SJCRH30 (cell line): ENCODE data around the gene ERP27. TPM values are rescaled to one million over a fixed set of nuclear protein-coding genes. Genes with fewer than 3 reads are reported as not detected.

Experiments used
- DNase-seq, 2 experiments: peaks; one replicate each; pipeline ENCODE4 v3.0.0-alpha.2; 2015 to 2020
- H3K27ac ChIP-seq: fragments of 250-450 bp; sonication (Bioruptor Pico); 2 replicates; pipeline ENCODE4 v1.5.1; 2020; ENCODE audit warnings: mild to moderate bottlenecking, moderate library complexity
- H3K27me3 ChIP-seq: fragments of 250-450 bp; sonication (Bioruptor Pico); 2 replicates; pipeline ENCODE4 v1.5.1; 2020; ENCODE audit warnings: mild to moderate bottlenecking, moderate library complexity
- H3K36me3 ChIP-seq: fragments of 250-450 bp; sonication (Bioruptor Pico); 2 replicates; pipeline ENCODE4 v1.5.1; 2020; ENCODE audit warnings: mild to moderate bottlenecking, moderate library complexity
- H3K4me1 ChIP-seq: fragments of 250-450 bp; sonication (Bioruptor Pico); 2 replicates; pipeline ENCODE4 v1.5.1; 2020; ENCODE audit warnings: mild to moderate bottlenecking, moderate library complexity
- H3K4me3 ChIP-seq: fragments of 250-450 bp; sonication (Bioruptor Pico); 2 replicates; pipeline ENCODE4 v1.5.1; 2020; ENCODE audit warnings: mild to moderate bottlenecking, moderate library complexity
- H3K9me3 ChIP-seq: fragments of 250-450 bp; sonication (Bioruptor Pico); replicated peaks from 2 replicates; pipeline ENCODE4 v1.5.1; 2020; ENCODE audit warnings: mild to moderate bottlenecking, moderate library complexity
- total RNA-seq: library from RNA; depleted of rRNA; stranded (reverse); fragments of >200 nt; shearing (Covaris generic); gene quantifications from 2 replicates; pipeline ENCODE4 v1.2.3, GENCODE V29; 2014; rRNA removed

ERP27 gene
- not detected in 2 replicates for total RNA-seq

- no peaks in the 10 kb centered on the region for H3K36me3 ChIP-seq
- H3K27me3 ChIP-seq, result no peaks in the 10 kb centered on the region
- no peak within 1 kb of the TSS for H3K27ac ChIP-seq
- H3K9me3 ChIP-seq, result no peaks in the 10 kb centered on the region
- no peak within 1 kb of the TSS for H3K4me3 ChIP-seq
- H3K4me1 ChIP-seq, result no peaks in the 10 kb centered on the region
- no peak for DNase-seq
These were observed at the start of gene ERP27 for GRCh38 chr12:14938301-14938700. TSS of gene ERP27 (minus strand) at chr12:14938537. CDS start at chr12:14938508, 29 bp downstream.

GRCh38 chr12:14988035-14988434, 49.7 kb upstream of the ERP27 start:
- H3K4me1 ChIP-seq, result peaks cover 4% of the 10 kb centered on the region; the same call in 1 of the 2 replicates
- no peaks in the 10 kb centered on the region for H3K36me3 ChIP-seq
- no peaks in the 10 kb centered on the region for H3K27me3 ChIP-seq
- DNase-seq, result no peak
- H3K4me3 ChIP-seq, result no peak overlapping the region
- H3K27ac ChIP-seq, result no peak overlapping the region
- H3K9me3 ChIP-seq, result 0 out of 2 replicates have a peak, but pooled peaks cover 5% of the 10 kb centered on the region

GRCh38 chr12:14986449-14986848, 48.1 kb upstream of the ERP27 start:
- Histone ChIP-seq H3K4me1 (no peaks in the 10 kb centered on the region), H3K36me3 (no peaks in the 10 kb centered on the region), H3K9me3 (0 out of 2 replicates have a peak, but pooled peaks cover 5% of the 10 kb centered on the region), H3K27me3 (no peaks in the 10 kb centered on the region), H3K4me3 (no peak overlapping the region), H3K27ac (no peak overlapping the region)
- no peak for DNase-seq

- Histone ChIP-seq H3K4me1 (no peaks in the 10 kb centered on the region), H3K9me3 (no peaks in the 10 kb centered on the region), H3K27me3 (no peaks in the 10 kb centered on the region), H3K4me3 (no peak overlapping the region), H3K36me3 (no peaks in the 10 kb centered on the region), H3K27ac (no peak overlapping the region)
- no peak for DNase-seq
These were observed 46.5 kb upstream of the ERP27 start for GRCh38 chr12:14984766-14985285.

GRCh38 chr12:14984036-14984435, 45.7 kb upstream of the ERP27 start:
- H3K27me3 ChIP-seq, result no peaks in the 10 kb centered on the region
- no peaks in the 10 kb centered on the region for H3K9me3 ChIP-seq
- H3K4me1 ChIP-seq, result no peaks in the 10 kb centered on the region
- H3K27ac ChIP-seq, result no peak overlapping the region
- no peak overlapping the region for H3K4me3 ChIP-seq
- no peak for DNase-seq
- H3K36me3 ChIP-seq, result no peaks in the 10 kb centered on the region

- no peak overlapping the region for H3K4me3 ChIP-seq
- no peaks in the 10 kb centered on the region for H3K4me1 ChIP-seq
- H3K27me3 ChIP-seq, result no peaks in the 10 kb centered on the region
- no peak overlapping the region for H3K27ac ChIP-seq
- no peaks in the 10 kb centered on the region for H3K36me3 ChIP-seq
- no peaks in the 10 kb centered on the region for H3K9me3 ChIP-seq
- no peak for DNase-seq
These were observed 44.7 kb upstream of the ERP27 start for GRCh38 chr12:14982991-14983390.

GRCh38 chr12:14982562-14982961, 44.2 kb upstream of the ERP27 start:
- Histone ChIP-seq H3K27me3 (no peaks in the 10 kb centered on the region), H3K4me3 (no peak overlapping the region), H3K36me3 (no peaks in the 10 kb centered on the region), H3K4me1 (no peaks in the 10 kb centered on the region), H3K27ac (no peak overlapping the region), H3K9me3 (no peaks in the 10 kb centered on the region)
- DNase-seq, result no peak

- H3K27ac ChIP-seq, result no peak overlapping the region
- H3K4me1 ChIP-seq, result no peaks in the 10 kb centered on the region
- H3K9me3 ChIP-seq, result no peaks in the 10 kb centered on the region
- no peak for DNase-seq
- no peaks in the 10 kb centered on the region for H3K36me3 ChIP-seq
- no peak overlapping the region for H3K4me3 ChIP-seq
- no peaks in the 10 kb centered on the region for H3K27me3 ChIP-seq
These were observed 42.7 kb upstream of the ERP27 start for GRCh38 chr12:14981049-14981448.

- H3K27me3 ChIP-seq, result no peaks in the 10 kb centered on the region
- H3K4me1 ChIP-seq, result no peaks in the 10 kb centered on the region
- DNase-seq, result no peak
- H3K4me3 ChIP-seq, result no peak overlapping the region
- H3K27ac ChIP-seq, result no peak overlapping the region
- no peaks in the 10 kb centered on the region for H3K36me3 ChIP-seq
- no peaks in the 10 kb centered on the region for H3K9me3 ChIP-seq
These were observed 41.1 kb upstream of the ERP27 start for GRCh38 chr12:14979468-14979867.

GRCh38 chr12:14976658-14977057, 38.3 kb upstream of the ERP27 start:
- Histone ChIP-seq H3K27ac (no peak overlapping the region), H3K27me3 (no peaks in the 10 kb centered on the region), H3K4me3 (no peak overlapping the region), H3K4me1 (no peaks in the 10 kb centered on the region), H3K9me3 (no peaks in the 10 kb centered on the region), H3K36me3 (no peaks in the 10 kb centered on the region)
- DNase-seq, result no peak

GRCh38 chr12:14975457-14975856, 37.1 kb upstream of the ERP27 start:
- DNase-seq, result no peak
- no peak overlapping the region for H3K27ac ChIP-seq
- H3K27me3 ChIP-seq, result no peaks in the 10 kb centered on the region
- no peaks in the 10 kb centered on the region for H3K9me3 ChIP-seq
- no peaks in the 10 kb centered on the region for H3K36me3 ChIP-seq
- no peaks in the 10 kb centered on the region for H3K4me1 ChIP-seq
- no peak overlapping the region for H3K4me3 ChIP-seq

GRCh38 chr12:14974633-14975032, 36.3 kb upstream of the ERP27 start:
- Histone ChIP-seq H3K27me3 (no peaks in the 10 kb centered on the region), H3K9me3 (no peaks in the 10 kb centered on the region), H3K27ac (no peak overlapping the region), H3K36me3 (no peaks in the 10 kb centered on the region), H3K4me3 (no peak overlapping the region), H3K4me1 (no peaks in the 10 kb centered on the region)
- no peak for DNase-seq

GRCh38 chr12:14972816-14973215, 34.5 kb upstream of the ERP27 start, which contains the start of gene PDE6H:
TSS of gene PDE6H (plus strand) at chr12:14973042. CDS start at chr12:14978013, 4,971 bp downstream.
- no peak within 1 kb of the TSS for H3K4me3 ChIP-seq
- no peak within 1 kb of the TSS for H3K27ac ChIP-seq
- no peak for DNase-seq
- no peaks in the 10 kb centered on the region for H3K9me3 ChIP-seq
- H3K36me3 ChIP-seq, result no peaks in the 10 kb centered on the region
- no peaks in the 10 kb centered on the region for H3K27me3 ChIP-seq
- H3K4me1 ChIP-seq, result no peaks in the 10 kb centered on the region

- no peaks in the 10 kb centered on the region for H3K9me3 ChIP-seq
- no peak for DNase-seq
- no peaks in the 10 kb centered on the region for H3K4me1 ChIP-seq
- no peaks in the 10 kb centered on the region for H3K27me3 ChIP-seq
- H3K27ac ChIP-seq, result no peak overlapping the region
- no peaks in the 10 kb centered on the region for H3K36me3 ChIP-seq
- H3K4me3 ChIP-seq, result no peak overlapping the region
These were observed 32.1 kb upstream of the ERP27 start for GRCh38 chr12:14970473-14970872.

- H3K27ac ChIP-seq, result no peak overlapping the region
- no peak for DNase-seq
- H3K4me1 ChIP-seq, result no peaks in the 10 kb centered on the region
- no peaks in the 10 kb centered on the region for H3K36me3 ChIP-seq
- no peaks in the 10 kb centered on the region for H3K27me3 ChIP-seq
- H3K9me3 ChIP-seq, result no peaks in the 10 kb centered on the region
- no peak overlapping the region for H3K4me3 ChIP-seq
These were observed 30.1 kb upstream of the ERP27 start for GRCh38 chr12:14968478-14968877.

- Histone ChIP-seq H3K4me1 (peaks cover 7% of the 10 kb centered on the region), H3K4me3 (no peak overlapping the region), H3K27ac (no peak overlapping the region), H3K36me3 (no peaks in the 10 kb centered on the region), H3K27me3 (no peaks in the 10 kb centered on the region), H3K9me3 (no peaks in the 10 kb centered on the region)
- DNase-seq, result no peak
These were observed 26.9 kb upstream of the ERP27 start for GRCh38 chr12:14965221-14965620.
